Endothelial cell of umbilical vein (primary cell): ENCODE results near the gene MEGF11. TPM values are rescaled to one million over a fixed set of nuclear protein-coding genes. Genes with fewer than 3 reads are reported as not detected.

Experiments
- BruUV-seq: library from RNA; stranded (reverse); fragments of 400-500 nt; replicated peaks from 2 replicates; lab custom pipeline; 2021; lab: Mats Ljungman, UMichigan
- CTCF ChIA-PET: fragments of 300-600, 350-600 bp; sonication (Branson Sonifier 250); formaldehyde crosslinking; loops from one replicate; lab custom pipeline; 2021; ENCODE audit warnings: antibody characterized with exemption, inconsistent platforms; lab: Charles Lee
- POLR2A ChIA-PET: fragments of 300-600, 350-600 bp; sonication (Branson Sonifier 250); formaldehyde crosslinking; loops from one replicate; lab custom pipeline; 2021; ENCODE audit warnings: antibody characterized with exemption, inconsistent platforms; lab: Charles Lee
- DNase-seq: peaks from one replicate; pipeline ENCODE4 v3.0.0-alpha.2; 2011; ENCODE audit warnings: low read depth, low spot score
- FAIRE-seq: peaks from 2 replicates; lab custom pipeline; 2011; peaks lifted over from hg19 to GRCh38; lab: Jason Lieb, UNC
- H2AFZ ChIP-seq: 2 replicates; pipeline ENCODE4 v1.6.0; 2012; ENCODE audit warnings: low read depth, low read length, control low read depth, inconsistent platforms
- H3K27ac ChIP-seq: 2 replicates; pipeline ENCODE4 v1.5.1; 2011; ENCODE audit warnings: low read depth, mild to moderate bottlenecking, control low read depth, low read length, moderate library complexity; ENCODE audit not compliant: insufficient read depth
- H3K27me3 ChIP-seq, 2 experiments: 2 replicates each; pipeline versions ENCODE4 v1.6.0 to v1.6.1; 2011; ENCODE audit warnings: low read length in 2 of 2, mixed read lengths in 1 of 2; ENCODE audit not compliant: control insufficient read depth in 2 of 2, insufficient read depth in 2 of 2
- H3K36me3 ChIP-seq, 2 experiments: 2 replicates in 1 of 2; 3 replicates in 1 of 2; pipeline ENCODE4 v1.5.1; 2011; ENCODE audit warnings: low read length in 2 of 2, mild to moderate bottlenecking in 1 of 2, moderate library complexity in 1 of 2; ENCODE audit not compliant: control insufficient read depth in 2 of 2, insufficient read depth in 2 of 2; ENCODE audit errors: extremely low read depth in 1 of 2
- H3K4me1 ChIP-seq: 3 replicates; pipeline ENCODE4 v1.5.1; 2011; ENCODE audit warnings: mild to moderate bottlenecking, low read length; ENCODE audit not compliant: control insufficient read depth, insufficient read depth; ENCODE audit errors: extremely low read depth
- H3K4me2 ChIP-seq: 2 replicates; pipeline ENCODE4 v1.6.1; 2011; ENCODE audit warnings: low read length, control low read depth, mixed read lengths; ENCODE audit not compliant: insufficient read depth
- H3K4me3 ChIP-seq, 3 experiments: fragments of 200-600 bp in 1 of 3; sonication (generic), shearing (Covaris generic) in 1 of 3; replicated peaks in 1 of 3; 2 replicates each; pipeline ENCODE4 v1.5.1; 2011 to 2016; ENCODE audit warnings: control low read depth in 3 of 3, low read length in 3 of 3, mild to moderate bottlenecking in 2 of 3, inconsistent platforms in 1 of 3, low read depth in 1 of 3, moderate library complexity in 1 of 3; ENCODE audit not compliant: insufficient read depth in 1 of 3
- H3K79me2 ChIP-seq: 2 replicates; pipeline ENCODE4 v1.6.0; 2012; ENCODE audit warnings: low read length, inconsistent platforms; ENCODE audit not compliant: control insufficient read depth, insufficient read depth
- H3K9ac ChIP-seq: replicated peaks from 2 replicates; pipeline ENCODE3; 2011; ENCODE audit warnings: low read length, control low read depth; ENCODE audit not compliant: insufficient read depth; ENCODE audit errors: extremely low read depth
- H3K9me1 ChIP-seq: replicated peaks from 3 replicates; pipeline ENCODE4 v1.6.0; 2011; ENCODE audit warnings: mild to moderate bottlenecking, low read length; ENCODE audit not compliant: control insufficient read depth, insufficient read depth; ENCODE audit errors: extremely low read depth
- H3K9me3 ChIP-seq: replicated peaks from 2 replicates; pipeline ENCODE4 v1.5.1; 2012; ENCODE audit warnings: low read length, inconsistent platforms; ENCODE audit not compliant: control insufficient read depth, insufficient read depth
- H4K20me1 ChIP-seq: replicated peaks from 2 replicates; pipeline ENCODE3; 2011; ENCODE audit warnings: mild to moderate bottlenecking, low read length; ENCODE audit not compliant: control insufficient read depth, insufficient read depth; ENCODE audit errors: extremely low read depth
- CTCF ChIP-seq, 2 donors: IDR thresholded peaks; 1 replicate in 1 of 2; 2 replicates in 1 of 2; pipeline ENCODE4 v1.5.1; 2011; ENCODE audit warnings: low read length in 2 of 2, mild to moderate bottlenecking in 2 of 2, moderate library complexity in 2 of 2, control low read depth in 1 of 2, inconsistent platforms in 1 of 2, low read depth in 1 of 2; ENCODE audit not compliant: insufficient read depth in 1 of 2; ENCODE audit errors: extremely low read depth in 1 of 2
- EZH2 ChIP-seq: IDR thresholded peaks from 2 replicates; pipeline ENCODE4 v1.6.1; 2012; ENCODE audit warnings: borderline replicate concordance, low read depth, mild to moderate bottlenecking, moderate library complexity, low read length, inconsistent platforms; ENCODE audit not compliant: severe bottlenecking
- FOS ChIP-seq: IDR thresholded peaks from 2 replicates; pipeline ENCODE4 v1.6.1; 2011; ENCODE audit warnings: mild to moderate bottlenecking, low read length, moderate library complexity, borderline replicate concordance; ENCODE audit not compliant: insufficient read depth
- GATA2 ChIP-seq: IDR thresholded peaks from 2 replicates; pipeline ENCODE4 v1.7.0; 2011; ENCODE audit warnings: low read depth, mild to moderate bottlenecking, moderate library complexity, mixed read lengths, low read length; ENCODE audit not compliant: insufficient read length, insufficient read depth
- JUN ChIP-seq: IDR thresholded peaks from 2 replicates; pipeline ENCODE4 v1.6.1; 2011; ENCODE audit warnings: borderline replicate concordance, low read depth; ENCODE audit not compliant: insufficient read length, insufficient read depth
- MAX ChIP-seq: IDR thresholded peaks from 2 replicates; pipeline ENCODE4 v1.6.1; 2011; ENCODE audit not compliant: insufficient read depth, insufficient read length
- MYC ChIP-seq: IDR thresholded peaks from one replicate; pipeline ENCODE4 v1.6.1; 2011; ENCODE audit warnings: mild to moderate bottlenecking, low read depth, low read length
- POLR2A ChIP-seq: IDR thresholded peaks from 2 replicates; pipeline ENCODE4 v1.6.1; 2012; ENCODE audit warnings: low read depth, mild to moderate bottlenecking, control low read depth, low read length
- POLR2AphosphoS5 ChIP-seq: IDR thresholded peaks from 2 replicates; pipeline ENCODE4 v1.6.1; 2012; ENCODE audit warnings: low read depth, mild to moderate bottlenecking, control low read depth, low read length, moderate library complexity; ENCODE audit not compliant: insufficient read depth
- dilution Hi-C: fragments of 300-500 bp; cut with MboI; formaldehyde crosslinking; loops from one replicate; pipeline ENCODE4 v1.15.0; 2019; ENCODE audit warnings: low sequenced_read_pairs; ENCODE audit not compliant: extremely low pct_ligation_motif_present
- intact Hi-C: fragments of 100-400 bp; cut with micrococcal nuclease; formaldehyde crosslinking; loops from one replicate; pipeline ENCODE4 v1.10.0; 2022
- polyA plus RNA-seq, 4 experiments: library from polyadenylated mRNA; depleted of rRNA in 3 of 4; stranded (reverse) in 3 of 4; unstranded in 1 of 4; fragments of >200 nt; gene quantifications; 2 replicates each; pipeline versions ENCODE4 v1.2.1 to v1.2.3, GENCODE V29; 2011 to 2012; ENCODE audit warnings: missing spikeins in 1 of 4
- total RNA-seq: library from RNA; stranded (reverse); gene quantifications from 2 replicates; pipeline ENCODE4 v1.2.3, GENCODE V29; 2021

The MEGF11 gene
- total and polyA plus RNA-seq, 2 donors (not counting 3 experiments of a cell fraction or from before 2014, with no cell fraction given) = not detected

- no peaks in the 10 kb centered on the region for H3K9me1 ChIP-seq
- peaks cover 2% of the 10 kb centered on the region in 2 experiments for H3K27me3 ChIP-seq
- H3K27ac ChIP-seq = no peak overlapping the region
- no peaks in the 10 kb centered on the region for H3K9me3 ChIP-seq
- POLR2A ChIA-PET = no interaction called here
- no peak for FAIRE-seq
- H3K4me3 ChIP-seq = no peak overlapping the region
- H3K36me3 ChIP-seq = no peaks in the 10 kb centered on the region
- H3K4me1 ChIP-seq = no peaks in the 10 kb centered on the region
- intact Hi-C loops (no loop called here), dilution Hi-C loops (no loop called here)
- TF ChIP-seq GATA2 (no peak), EZH2 (no peak), POLR2AphosphoS5 (no peak), CTCF (IDR thresholded peaks at IDR 0.05; ENCODE audit: extremely low read depth in 1 of 2, insufficient read depth in 1 of 2, low read depth in 1 of 2, low read length in 2 of 2) (no peak), POLR2A (no peak), MAX (no peak), MYC (no peak), JUN (no peak), FOS (no peak)
- BruUV-seq = no TSS peak
- H3K9ac ChIP-seq = no peak overlapping the region
- CTCF ChIA-PET = no interaction called here
- no peaks in the 10 kb centered on the region for H3K79me2 ChIP-seq
- H2AFZ ChIP-seq = no peak overlapping the region
- no peak overlapping the region for H3K4me2 ChIP-seq
- no peak for DNase-seq
- no peaks in the 10 kb centered on the region for H4K20me1 ChIP-seq
Measured at GRCh38 chr15:66198757-66199156, 54.8 kb downstream of the MEGF11 start.
